MM.1S (cell line): ENCODE measurements around the gene KLHL35.

Experiments
- DNase-seq: peaks from one replicate; pipeline ENCODE4 v3.0.0-alpha.2; 2015
- H2AFZ ChIP-seq: fragments of 300-600 bp; sonication (generic); 2 replicates; pipeline ENCODE4 v1.6.0; 2016; ENCODE audit warnings: antibody characterized with exemption, low read length
- H3F3A ChIP-seq: fragments of 300-600 bp; sonication (generic); 2 replicates; pipeline ENCODE4 v1.6.1; 2016; ENCODE audit warnings: mild to moderate bottlenecking, antibody characterized with exemption, low read length, moderate library complexity, mixed read lengths; ENCODE audit not compliant: insufficient read depth
- H3K27ac ChIP-seq: fragments of 300-600 bp; sonication (generic); 2 replicates; pipeline ENCODE4 v1.5.1; 2016; ENCODE audit warnings: mild to moderate bottlenecking, low read length
- H3K27me3 ChIP-seq: fragments of 300-600 bp; sonication (generic); replicated peaks from 2 replicates; pipeline ENCODE4 v1.6.0; 2016; ENCODE audit warnings: low read length; ENCODE audit not compliant: insufficient read depth
- H3K36me3 ChIP-seq: fragments of 300-600 bp; sonication (generic); replicated peaks from 2 replicates; pipeline ENCODE4 v1.6.1; 2016; ENCODE audit warnings: mild to moderate bottlenecking, low read length, mixed read lengths; ENCODE audit not compliant: insufficient read depth
- H3K4me1 ChIP-seq: fragments of 300-600 bp; sonication (generic); 2 replicates; pipeline ENCODE4 v1.6.1; 2016; ENCODE audit warnings: low read length, mixed read lengths
- H3K4me2 ChIP-seq: fragments of 300-600 bp; sonication (generic); 2 replicates; pipeline ENCODE4 v1.6.0; 2016; ENCODE audit warnings: low read depth, low read length
- H3K4me3 ChIP-seq: fragments of 300-600 bp; sonication (generic); 2 replicates; pipeline ENCODE4 v1.5.1; 2016; ENCODE audit warnings: low read length, mixed read lengths
- H3K79me2 ChIP-seq: fragments of 300-600 bp; sonication (generic); 2 replicates; pipeline ENCODE4 v1.6.1; 2016; ENCODE audit warnings: mixed run types, low read length, mixed read lengths
- H3K9ac ChIP-seq: fragments of 300-600 bp; sonication (generic); 2 replicates; pipeline ENCODE4 v1.6.1; 2016; ENCODE audit warnings: low read length, mixed read lengths
- H3K9me2 ChIP-seq: fragments of 300-600 bp; sonication (generic); replicated peaks from 2 replicates; pipeline ENCODE4 v1.6.1; 2016; ENCODE audit warnings: mild to moderate bottlenecking, low read length, mixed read lengths; ENCODE audit not compliant: insufficient read depth
- H3K9me3 ChIP-seq: fragments of 300-600 bp; sonication (generic); replicated peaks from 2 replicates; pipeline ENCODE4 v1.6.1; 2016; ENCODE audit warnings: mild to moderate bottlenecking, low read length, mixed read lengths; ENCODE audit not compliant: insufficient read depth
- H4K20me1 ChIP-seq: fragments of 300-600 bp; sonication (generic); 2 replicates; pipeline ENCODE4 v1.6.1; 2016; ENCODE audit warnings: mild to moderate bottlenecking, low read length, moderate library complexity, mixed read lengths; ENCODE audit not compliant: insufficient read depth
- EZH2 ChIP-seq: fragments of 300-600 bp; sonication (generic); optimal IDR thresholded peaks from 2 replicates; pipeline ENCODE3; 2017; ENCODE audit warnings: low read depth, mild to moderate bottlenecking, antibody characterized with exemption, low read length, mixed read lengths
- EZH2phosphoT487 ChIP-seq: fragments of 300-600 bp; sonication (generic); IDR thresholded peaks from 2 replicates; pipeline ENCODE4 v1.6.1; 2018; ENCODE audit warnings: antibody characterized with exemption, low read length
- TF ChIP-seq, protein P1 (sequence below): fragments of 300-600 bp; sonication (generic); IDR thresholded peaks from 2 replicates; pipeline ENCODE4 v1.5.1; 2016; ENCODE audit warnings: antibody characterized with exemption, low read length, mixed read lengths

KLHL35 gene

DNA sequence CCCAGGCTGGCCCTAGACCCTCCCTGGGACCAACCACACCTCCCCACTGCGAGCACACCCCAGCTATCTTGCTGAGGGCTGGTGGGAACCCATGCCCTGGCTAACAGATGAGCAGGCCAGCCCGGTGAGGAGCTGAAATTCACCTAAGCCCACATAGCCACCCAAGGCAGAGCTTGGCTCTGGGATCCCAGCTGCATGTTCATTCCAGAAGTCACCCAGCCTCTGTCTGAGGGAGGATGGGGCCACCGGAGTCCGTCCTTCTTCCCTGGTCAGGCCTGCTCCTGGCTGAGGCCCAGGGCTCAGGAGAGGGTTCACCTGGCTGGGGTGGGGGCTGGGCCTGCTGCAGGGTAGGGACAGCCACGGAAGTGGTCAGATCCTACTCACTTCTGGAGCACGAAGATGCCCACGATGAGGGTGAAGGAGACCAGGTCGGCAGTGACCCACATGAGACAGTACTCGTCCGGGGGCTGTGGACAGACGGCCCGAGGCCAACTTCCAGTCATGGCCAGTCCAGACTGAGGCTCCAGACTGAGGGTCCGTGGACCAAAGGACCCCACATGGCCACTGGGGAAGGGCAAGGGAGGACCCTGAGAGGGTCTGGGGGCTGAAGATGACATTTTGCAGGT lies 6.6 kb upstream of the KLHL35 start:
- Histone ChIP-seq H3K9me2 (no peaks in the 10 kb centered on the region), H3K4me1 (no peaks in the 10 kb centered on the region), H3K9ac (no peak overlapping the region), H4K20me1 (no peaks in the 10 kb centered on the region), H3K36me3 (no peaks in the 10 kb centered on the region), H3K4me3 (no peak overlapping the region), H2AFZ (no peak overlapping the region), H3F3A (no peaks in the 10 kb centered on the region), H3K27me3 (peaks cover 93% of the 10 kb centered on the region), H3K4me2 (no peak overlapping the region), H3K27ac (no peak overlapping the region), H3K79me2 (no peaks in the 10 kb centered on the region), H3K9me3 (no peaks in the 10 kb centered on the region)
- TF ChIP-seq, protein P1, sequence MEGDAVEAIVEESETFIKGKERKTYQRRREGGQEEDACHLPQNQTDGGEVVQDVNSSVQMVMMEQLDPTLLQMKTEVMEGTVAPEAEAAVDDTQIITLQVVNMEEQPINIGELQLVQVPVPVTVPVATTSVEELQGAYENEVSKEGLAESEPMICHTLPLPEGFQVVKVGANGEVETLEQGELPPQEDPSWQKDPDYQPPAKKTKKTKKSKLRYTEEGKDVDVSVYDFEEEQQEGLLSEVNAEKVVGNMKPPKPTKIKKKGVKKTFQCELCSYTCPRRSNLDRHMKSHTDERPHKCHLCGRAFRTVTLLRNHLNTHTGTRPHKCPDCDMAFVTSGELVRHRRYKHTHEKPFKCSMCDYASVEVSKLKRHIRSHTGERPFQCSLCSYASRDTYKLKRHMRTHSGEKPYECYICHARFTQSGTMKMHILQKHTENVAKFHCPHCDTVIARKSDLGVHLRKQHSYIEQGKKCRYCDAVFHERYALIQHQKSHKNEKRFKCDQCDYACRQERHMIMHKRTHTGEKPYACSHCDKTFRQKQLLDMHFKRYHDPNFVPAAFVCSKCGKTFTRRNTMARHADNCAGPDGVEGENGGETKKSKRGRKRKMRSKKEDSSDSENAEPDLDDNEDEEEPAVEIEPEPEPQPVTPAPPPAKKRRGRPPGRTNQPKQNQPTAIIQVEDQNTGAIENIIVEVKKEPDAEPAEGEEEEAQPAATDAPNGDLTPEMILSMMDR = no peak
- TF ChIP-seq EZH2 = no peak
- TF ChIP-seq EZH2phosphoT487 = no peak
- no peak for DNase-seq

DNA sequence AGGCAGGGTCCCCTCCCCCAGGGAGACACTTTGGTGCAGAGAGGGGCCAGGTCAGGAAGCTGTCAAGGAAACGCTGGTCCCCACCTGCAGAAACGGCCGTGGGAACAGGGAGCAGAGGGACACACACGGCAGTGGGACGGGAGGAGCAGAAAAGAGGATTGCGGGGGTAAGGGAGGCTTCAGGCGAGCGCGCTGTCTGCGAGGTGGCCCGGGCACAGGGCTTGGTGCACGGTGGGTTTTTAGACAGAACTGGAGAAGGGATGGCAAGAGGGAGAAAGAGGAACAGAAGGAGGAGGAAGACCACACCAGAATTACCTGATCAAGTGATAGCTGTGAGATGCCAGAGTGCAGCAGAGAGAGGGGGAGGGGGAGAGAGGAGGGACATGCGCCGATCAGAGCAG lies 6.0 kb upstream of the KLHL35 start:
- DNase-seq = no peak
- H3K9me2 ChIP-seq = no peaks in the 10 kb centered on the region
- no peaks in the 10 kb centered on the region for H3K79me2 ChIP-seq
- H3F3A ChIP-seq = no peaks in the 10 kb centered on the region
- H3K9ac ChIP-seq = no peak overlapping the region
- no peaks in the 10 kb centered on the region for H3K4me1 ChIP-seq
- no peak overlapping the region for H3K4me3 ChIP-seq
- no peaks in the 10 kb centered on the region for H3K9me3 ChIP-seq
- no peak overlapping the region for H2AFZ ChIP-seq
- H4K20me1 ChIP-seq = no peaks in the 10 kb centered on the region
- H3K4me2 ChIP-seq = no peak overlapping the region
- TF ChIP-seq EZH2phosphoT487 = no peak
- TF ChIP-seq, protein P1 = no peak
- TF ChIP-seq EZH2 = no peak
- no peak overlapping the region for H3K27ac ChIP-seq
- H3K27me3 ChIP-seq = peaks cover 93% of the 10 kb centered on the region
- no peaks in the 10 kb centered on the region for H3K36me3 ChIP-seq

DNA sequence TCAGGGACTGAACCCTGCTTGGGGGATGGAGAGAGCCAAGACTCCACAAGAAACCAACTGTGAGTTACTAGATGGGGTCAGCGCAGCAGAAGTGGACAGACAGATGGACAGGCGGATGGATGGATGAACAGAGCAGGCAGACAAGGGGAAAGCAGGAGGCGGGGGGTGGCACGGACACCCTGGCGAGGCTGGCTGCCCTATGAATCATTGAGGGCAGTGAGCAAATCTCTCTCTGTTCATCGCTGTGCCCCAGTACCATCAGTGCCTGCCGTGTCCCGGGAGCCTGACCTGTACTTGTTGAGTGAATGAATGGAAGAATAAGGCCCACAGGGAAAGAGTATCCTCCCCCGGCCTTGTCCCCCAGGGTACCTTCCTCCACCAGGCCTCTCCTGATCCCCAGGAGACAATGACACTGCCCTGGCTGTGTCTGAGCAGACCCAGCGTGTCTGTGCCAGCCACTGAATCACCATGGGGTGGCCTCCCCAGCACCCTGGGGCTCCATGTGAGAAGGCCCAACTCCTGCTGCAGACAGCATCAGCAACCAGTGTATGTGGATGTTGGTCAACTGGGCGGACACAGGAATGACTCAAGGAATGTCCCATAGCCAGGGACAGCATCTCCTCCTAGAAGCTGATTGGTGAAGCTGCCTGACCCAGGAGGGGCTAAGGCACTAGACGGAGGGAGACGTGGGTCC lies 5.1 kb upstream of the KLHL35 start:
- Histone ChIP-seq H3K27ac (no peak overlapping the region), H3K9me3 (no peaks in the 10 kb centered on the region), H3K9me2 (no peaks in the 10 kb centered on the region), H3K4me3 (no peak overlapping the region), H3K4me2 (no peak overlapping the region), H4K20me1 (no peaks in the 10 kb centered on the region), H3K27me3 (peaks cover 93% of the 10 kb centered on the region), H3F3A (no peaks in the 10 kb centered on the region), H3K9ac (no peak overlapping the region), H3K36me3 (no peaks in the 10 kb centered on the region), H3K4me1 (no peaks in the 10 kb centered on the region), H2AFZ (no peak overlapping the region), H3K79me2 (no peaks in the 10 kb centered on the region)
- DNase-seq = no peak
- TF ChIP-seq, protein P1 = no peak
- TF ChIP-seq EZH2 (no peak), EZH2phosphoT487 (no peak)
